ENCODE data around the gene UHMK1.

UHMK1 gene

GRCh38 chr1:162502928-162503327, 5.3 kb downstream of the UHMK1 start:
- in situ Hi-C loops (cut with MboI; ENCODE audit: low sequenced_read_pairs) = no loop called here

- in situ Hi-C loops (cut with MboI; ENCODE audit: low sequenced_read_pairs) = no loop called here
These were observed 29.7 kb downstream of the UHMK1 start for GRCh38 chr1:162527314-162527713.

GRCh38 chr1:162530307-162530987, 32.8 kb downstream of the UHMK1 start:
- in situ Hi-C loops (cut with MboI; ENCODE audit: low sequenced_read_pairs) = no loop called here

- in situ Hi-C loops (cut with MboI; ENCODE audit: low sequenced_read_pairs) = no loop called here
These were observed 33.3 kb downstream of the UHMK1 start for GRCh38 chr1:162530988-162531319.

- in situ Hi-C loops (cut with MboI; ENCODE audit: low sequenced_read_pairs) = no loop called here
These were observed 37.9 kb downstream of the UHMK1 start for GRCh38 chr1:162535501-162535900.

GRCh38 chr1:162536511-162536910, 38.9 kb downstream of the UHMK1 start:
- in situ Hi-C loops (cut with MboI; ENCODE audit: low sequenced_read_pairs) = no loop called here

GRCh38 chr1:162537216-162537615, 39.6 kb downstream of the UHMK1 start:
- in situ Hi-C loops (cut with MboI; ENCODE audit: low sequenced_read_pairs) = no loop called here

GRCh38 chr1:162538815-162539431, 41.3 kb downstream of the UHMK1 start:
- in situ Hi-C loops (cut with MboI; ENCODE audit: low sequenced_read_pairs) = no loop called here

- in situ Hi-C loops (cut with MboI; ENCODE audit: low sequenced_read_pairs) = no loop called here
These were observed 44.1 kb downstream of the UHMK1 start for GRCh38 chr1:162541619-162542141.

GRCh38 chr1:162543228-162543627, 45.6 kb downstream of the UHMK1 start:
- in situ Hi-C loops (cut with MboI; ENCODE audit: low sequenced_read_pairs) = no loop called here

- in situ Hi-C loops (cut with MboI; ENCODE audit: low sequenced_read_pairs) = no loop called here
These were observed 50.6 kb downstream of the UHMK1 start for GRCh38 chr1:162548170-162548569.

GRCh38 chr1:162549001-162549400, 51.4 kb downstream of the UHMK1 start:
- in situ Hi-C loops (cut with MboI; ENCODE audit: low sequenced_read_pairs) = no loop called here

- in situ Hi-C loops (cut with MboI; ENCODE audit: low sequenced_read_pairs) = no loop called here
These were observed 53.3 kb downstream of the UHMK1 start for GRCh38 chr1:162550925-162551324.

GRCh38 chr1:162551969-162552683, 54.5 kb downstream of the UHMK1 start:
- in situ Hi-C loops (cut with MboI; ENCODE audit: low sequenced_read_pairs) = no loop called here

- in situ Hi-C loops (cut with MboI; ENCODE audit: low sequenced_read_pairs) = no loop called here
These were observed 55.1 kb downstream of the UHMK1 start for GRCh38 chr1:162552684-162553252.

- in situ Hi-C loops (cut with MboI; ENCODE audit: low sequenced_read_pairs) = no loop called here
These were observed 56.6 kb downstream of the UHMK1 start for GRCh38 chr1:162554258-162554657.

- in situ Hi-C loops (cut with MboI; ENCODE audit: low sequenced_read_pairs) = no loop called here
These were observed 59.9 kb downstream of the UHMK1 start for GRCh38 chr1:162557536-162557935.

GRCh38 chr1:162560303-162561036, 62.9 kb downstream of the UHMK1 start:
- in situ Hi-C loops (cut with MboI; ENCODE audit: low sequenced_read_pairs) = no loop called here

- in situ Hi-C loops (cut with MboI; ENCODE audit: low sequenced_read_pairs) = no loop called here
These were observed 63.5 kb downstream of the UHMK1 start for GRCh38 chr1:162561037-162561615.

GRCh38 chr1:162561616-162562469, 64.2 kb downstream of the UHMK1 start, which contains the start of gene UAP1:
TSS of gene UAP1 (plus strand) at chr1:162561722. CDS start at chr1:162566069, 4,347 bp downstream.
- in situ Hi-C loops (cut with MboI; ENCODE audit: low sequenced_read_pairs) = no loop called here

All from HL-60/S4 treated with retinoic acid at 250 ng/mL for 4 days and 3 days (cell line).